ENCODE data around the gene SPPL2B.

The SPPL2B gene

GRCh38 chr19:2324220-2324948, 4.1 kb upstream of the SPPL2B start:
- no peak for DNase-seq

- DNase-seq: no peak
Measured at GRCh38 chr19:2325281-2326046, 3.0 kb upstream of the SPPL2B start.

- no peak for DNase-seq
Measured at GRCh38 chr19:2326699-2327360, 1.7 kb upstream of the SPPL2B start.

- peak; percentile 47 for DNase-seq
Measured at GRCh38 chr19:2327773-2328400, 597 bp upstream of the SPPL2B start.

- no peak for DNase-seq
Measured at GRCh38 chr19:2329149-2329478, 630 bp downstream of the SPPL2B start.

GRCh38 chr19:2329501-2329916, 1.0 kb downstream of the SPPL2B start:
- DNase-seq: no peak

GRCh38 chr19:2330255-2330631, 1.8 kb downstream of the SPPL2B start:
- DNase-seq: no peak

- peak; percentile 32 for DNase-seq
Measured at GRCh38 chr19:2330632-2331284, 2.3 kb downstream of the SPPL2B start.

- no peak for DNase-seq
Measured at GRCh38 chr19:2331601-2332246, 3.2 kb downstream of the SPPL2B start.

- DNase-seq: peak; percentile 96
Measured at GRCh38 chr19:2332341-2333026, 4.0 kb downstream of the SPPL2B start.

- peak; percentile 49 for DNase-seq
Measured at GRCh38 chr19:2333027-2333806, 4.7 kb downstream of the SPPL2B start.

GRCh38 chr19:2333807-2334211, 5.3 kb downstream of the SPPL2B start:
- no peak for DNase-seq

GRCh38 chr19:2334426-2334825, 5.9 kb downstream of the SPPL2B start:
- no peak for DNase-seq

GRCh38 chr19:2334986-2335846, 6.7 kb downstream of the SPPL2B start:
- no peak for DNase-seq

- no peak for DNase-seq
Measured at GRCh38 chr19:2335848-2336247, 7.4 kb downstream of the SPPL2B start.

- no peak for DNase-seq
Measured at GRCh38 chr19:2336528-2337328, 8.2 kb downstream of the SPPL2B start.

- peak; percentile 14 for DNase-seq
Measured at GRCh38 chr19:2337329-2337707, 8.8 kb downstream of the SPPL2B start.

- DNase-seq: no peak
Measured at GRCh38 chr19:2338055-2338615, 9.7 kb downstream of the SPPL2B start.
